ENCODE results near the gene TREX2. TPM values are rescaled to one million over a fixed set of nuclear protein-coding genes. Genes with fewer than 3 reads are reported as not detected.
"Not testable (repeated sequence)": the region's sequence is repeated elsewhere in the genome, so short reads cannot be mapped to it uniquely, and the experiment has no call there.

The TREX2 gene
- total RNA-seq, 1 donor from 2014 or later = 0.80 TPM

DNA sequence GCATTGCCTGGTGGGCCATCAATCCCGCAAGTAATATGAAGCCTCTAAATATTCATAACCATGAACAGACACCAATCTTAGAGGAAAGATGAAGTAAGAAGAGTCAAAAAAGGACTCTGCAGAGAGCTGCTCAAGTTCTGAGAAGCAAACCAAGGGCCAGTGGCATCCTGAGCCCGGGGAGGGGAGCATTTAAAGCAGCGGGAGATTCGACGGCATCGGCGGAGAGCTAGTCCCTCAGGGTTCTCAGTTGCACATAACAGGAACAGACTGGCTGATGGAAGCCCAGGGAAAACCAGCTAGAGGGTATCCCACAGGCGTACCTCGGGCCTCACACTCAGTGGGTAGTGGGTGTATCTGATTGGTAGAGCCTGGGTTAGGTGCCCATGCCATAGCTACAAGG, 39.8 kb downstream of the TREX2 start:
- Histone ChIP-seq H3K27ac (no peak overlapping the region), H3K4me1 (no peaks in the 10 kb centered on the region), H3K36me3 (no peaks in the 10 kb centered on the region), H3K4me3 (no peak overlapping the region), H3K9me3 (no peaks in the 10 kb centered on the region), H3K27me3 (ENCODE audit: low read depth) (no peaks in the 10 kb centered on the region)
- TF ChIP-seq, protein P1, sequence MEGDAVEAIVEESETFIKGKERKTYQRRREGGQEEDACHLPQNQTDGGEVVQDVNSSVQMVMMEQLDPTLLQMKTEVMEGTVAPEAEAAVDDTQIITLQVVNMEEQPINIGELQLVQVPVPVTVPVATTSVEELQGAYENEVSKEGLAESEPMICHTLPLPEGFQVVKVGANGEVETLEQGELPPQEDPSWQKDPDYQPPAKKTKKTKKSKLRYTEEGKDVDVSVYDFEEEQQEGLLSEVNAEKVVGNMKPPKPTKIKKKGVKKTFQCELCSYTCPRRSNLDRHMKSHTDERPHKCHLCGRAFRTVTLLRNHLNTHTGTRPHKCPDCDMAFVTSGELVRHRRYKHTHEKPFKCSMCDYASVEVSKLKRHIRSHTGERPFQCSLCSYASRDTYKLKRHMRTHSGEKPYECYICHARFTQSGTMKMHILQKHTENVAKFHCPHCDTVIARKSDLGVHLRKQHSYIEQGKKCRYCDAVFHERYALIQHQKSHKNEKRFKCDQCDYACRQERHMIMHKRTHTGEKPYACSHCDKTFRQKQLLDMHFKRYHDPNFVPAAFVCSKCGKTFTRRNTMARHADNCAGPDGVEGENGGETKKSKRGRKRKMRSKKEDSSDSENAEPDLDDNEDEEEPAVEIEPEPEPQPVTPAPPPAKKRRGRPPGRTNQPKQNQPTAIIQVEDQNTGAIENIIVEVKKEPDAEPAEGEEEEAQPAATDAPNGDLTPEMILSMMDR (IDR thresholded peaks at IDR 0.05) = no peak
- intact Hi-C loops (cut with DNase I) = no loop called here
- DNase-seq (no peak), ATAC-seq (no peak)

- ATAC-seq (no peak), DNase-seq (no peak)
- no peaks in the 10 kb centered on the region for H3K9me3 ChIP-seq
- no peaks in the 10 kb centered on the region for H3K27me3 ChIP-seq (ENCODE audit: low read depth)
- TF ChIP-seq, protein P1 (IDR thresholded peaks at IDR 0.05) = no peak
- no peaks in the 10 kb centered on the region for H3K4me1 ChIP-seq
- no peak overlapping the region for H3K4me3 ChIP-seq
- intact Hi-C loops (cut with DNase I) = no loop called here
- no peak overlapping the region for H3K27ac ChIP-seq
- no peaks in the 10 kb centered on the region for H3K36me3 ChIP-seq
Measured at GRCh38 chrX:153405426-153405825, 40.4 kb downstream of the TREX2 start.

DNA sequence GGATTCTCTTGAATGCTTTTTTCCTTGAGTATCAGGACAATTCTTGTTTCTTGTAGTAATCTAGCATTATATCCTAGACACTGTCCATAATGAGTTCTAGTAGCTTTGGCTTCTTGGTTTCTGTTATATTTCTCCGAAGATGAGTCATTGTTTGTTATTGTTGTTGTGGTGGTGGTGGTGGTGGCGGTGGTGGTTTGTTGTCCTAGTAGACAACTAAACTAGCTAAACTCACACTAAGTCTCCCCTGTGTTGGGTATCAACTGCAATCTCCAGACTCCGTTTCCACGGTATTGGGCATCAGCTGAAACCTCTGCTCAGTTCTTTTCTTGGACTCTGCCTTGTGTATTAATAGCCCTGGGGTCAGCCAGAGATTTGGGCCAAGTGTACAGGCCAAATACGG, 41.5 kb downstream of the TREX2 start:
- intact Hi-C loops (cut with DNase I); H3K27me3 ChIP-seq (ENCODE audit: low read depth); DNase-seq; H3K4me3 ChIP-seq; H3K4me1 ChIP-seq; ATAC-seq; H3K36me3 ChIP-seq; H3K27ac ChIP-seq; H3K9me3 ChIP-seq: not testable (repeated sequence)

GRCh38 chrX:153401133-153401764, 44.6 kb downstream of the TREX2 start, which contains the start of gene PNMA6E:
PNMA6E (minus strand) TSS chrX:153401350; CDS start chrX:153398849, 2,501 bp downstream.
- DNase-seq = no peak
- intact Hi-C loops (cut with DNase I) = no loop called here

DNA sequence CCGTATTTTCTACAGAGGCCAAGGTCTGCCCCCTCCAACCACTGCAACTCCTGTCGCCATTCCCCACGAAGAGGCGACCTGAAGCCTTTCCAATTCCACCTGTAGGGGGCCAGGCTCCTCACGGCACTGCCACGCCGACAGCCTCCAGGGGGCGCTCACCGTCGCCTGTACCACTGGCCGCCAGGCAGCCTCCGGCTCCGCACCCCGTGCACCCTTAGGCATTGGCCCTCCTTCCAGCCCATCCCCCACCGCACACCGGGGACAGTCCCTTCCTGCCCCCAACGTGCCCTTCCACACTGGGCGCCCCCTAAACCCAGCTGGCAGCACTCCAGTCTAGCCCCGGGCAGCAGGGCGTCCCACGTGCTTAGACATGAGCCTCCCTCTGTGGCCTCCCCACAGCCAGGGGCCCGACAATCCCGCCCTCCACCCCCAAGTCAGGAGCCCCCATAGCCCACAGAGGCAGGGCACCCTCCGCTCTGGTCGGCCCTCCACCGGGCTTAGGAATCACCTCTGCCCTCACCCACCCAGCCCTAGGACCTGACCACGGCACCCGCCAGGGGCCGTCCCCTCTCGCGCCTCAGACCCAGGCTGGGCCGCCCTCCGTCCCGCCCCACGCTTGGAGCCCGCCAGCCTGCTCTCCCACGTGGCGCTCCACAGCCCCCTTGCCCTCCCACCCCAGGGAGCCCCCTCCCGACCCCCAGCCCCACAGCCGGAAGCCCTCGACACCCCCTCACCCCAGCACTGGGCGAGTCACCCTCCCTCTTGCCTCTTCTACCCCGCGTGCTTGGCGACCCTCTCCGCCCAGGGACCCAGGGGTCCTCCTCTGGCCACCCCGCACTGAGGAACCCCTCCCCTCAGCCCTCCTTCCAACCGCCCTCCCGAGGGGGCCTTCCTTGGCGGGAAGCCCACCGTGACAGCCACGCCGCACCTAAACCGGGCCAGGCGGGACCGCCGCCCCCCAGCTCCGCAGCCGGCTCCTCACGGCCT, 45.4 kb downstream of the TREX2 start:
- no peak overlapping the region for H3K4me3 ChIP-seq
- no peaks in the 10 kb centered on the region for H3K36me3 ChIP-seq
- H3K27me3 ChIP-seq (ENCODE audit: low read depth) = no peaks in the 10 kb centered on the region
- intact Hi-C loops (cut with DNase I) = no loop called here
- H3K27ac ChIP-seq = no peak overlapping the region
- DNase-seq (peak; percentile 64), ATAC-seq (peak; percentile 69 to 75)
- TF ChIP-seq, protein P1 (IDR thresholded peaks at IDR 0.05) = peak; percentile 68
- H3K4me1 ChIP-seq = no peaks in the 10 kb centered on the region
- H3K9me3 ChIP-seq = no peaks in the 10 kb centered on the region

More at GRCh38 chrX:153401133-153401764, 44.6 kb downstream of the TREX2 start, which contains the start of gene PNMA6E:
- ATAC-seq = no peak
- H3K27me3 ChIP-seq (ENCODE audit: low read depth) = no peaks in the 10 kb centered on the region
- no peaks in the 10 kb centered on the region for H3K9me3 ChIP-seq
- no peak within 1 kb of the TSS for H3K27ac ChIP-seq
- TF ChIP-seq, protein P1 (IDR thresholded peaks at IDR 0.05) = no peak
- H3K36me3 ChIP-seq = no peaks in the 10 kb centered on the region
- no peak within 1 kb of the TSS for H3K4me3 ChIP-seq
- H3K4me1 ChIP-seq = no peaks in the 10 kb centered on the region
